ENCODE measurements around the gene GPBP1L1.

Gene GPBP1L1

GRCh38 chr1:45643321-45643720 lies 43.0 kb downstream of the GPBP1L1 start:
- Histone ChIP-seq H3K27ac (no peak overlapping the region), H3K27me3 (ENCODE audit: insufficient read depth, low read depth, severe bottlenecking) (no peaks in the 10 kb centered on the region), H3K9me3 (ENCODE audit: severe bottlenecking) (no peaks in the 10 kb centered on the region), H3K4me3 (ENCODE audit: low read depth, low read length) (no peak overlapping the region), H3K36me3 (peaks cover 31% of the 10 kb centered on the region)
- DNase-seq: no peak
- no peak for TF ChIP-seq CTCF (IDR thresholded peaks at IDR 0.05; ENCODE audit: low read depth, low read length)

GRCh38 chr1:45640293-45640692 lies 46.0 kb downstream of the GPBP1L1 start:
- no peaks in the 10 kb centered on the region for H3K27me3 ChIP-seq (ENCODE audit: insufficient read depth, low read depth, severe bottlenecking)
- no peak overlapping the region for H3K27ac ChIP-seq
- H3K9me3 ChIP-seq (ENCODE audit: severe bottlenecking): no peaks in the 10 kb centered on the region
- no peak for DNase-seq
- peaks cover 47% of the 10 kb centered on the region for H3K36me3 ChIP-seq
- H3K4me3 ChIP-seq (ENCODE audit: low read depth, low read length): no peak overlapping the region
- TF ChIP-seq CTCF (IDR thresholded peaks at IDR 0.05; ENCODE audit: low read depth, low read length): no peak

- no peak overlapping the region for H3K27ac ChIP-seq
- H3K9me3 ChIP-seq (ENCODE audit: severe bottlenecking): no peaks in the 10 kb centered on the region
- H3K4me3 ChIP-seq (ENCODE audit: low read depth, low read length): no peak overlapping the region
- no peaks in the 10 kb centered on the region for H3K27me3 ChIP-seq (ENCODE audit: insufficient read depth, low read depth, severe bottlenecking)
- H3K36me3 ChIP-seq: peaks cover 82% of the 10 kb centered on the region
- no peak for TF ChIP-seq CTCF (IDR thresholded peaks at IDR 0.05; ENCODE audit: low read depth, low read length)
- DNase-seq: no peak
Measured at GRCh38 chr1:45635211-45635610, 51.1 kb downstream of the GPBP1L1 start.

- Histone ChIP-seq H3K27ac (no peak overlapping the region), H3K4me3 (ENCODE audit: low read depth, low read length) (no peak overlapping the region), H3K27me3 (ENCODE audit: insufficient read depth, low read depth, severe bottlenecking) (no peaks in the 10 kb centered on the region), H3K36me3 (peaks cover 79% of the 10 kb centered on the region), H3K9me3 (ENCODE audit: severe bottlenecking) (no peaks in the 10 kb centered on the region)
- no peak for DNase-seq
- TF ChIP-seq CTCF (IDR thresholded peaks at IDR 0.05; ENCODE audit: low read depth, low read length): no peak
Measured at GRCh38 chr1:45630429-45630828, 55.9 kb downstream of the GPBP1L1 start.

- TF ChIP-seq CTCF (IDR thresholded peaks at IDR 0.05; ENCODE audit: low read depth, low read length): no peak
- DNase-seq: no peak
- no peak overlapping the region for H3K4me3 ChIP-seq (ENCODE audit: low read depth, low read length)
- H3K27ac ChIP-seq: no peak overlapping the region
- no peaks in the 10 kb centered on the region for H3K27me3 ChIP-seq (ENCODE audit: insufficient read depth, low read depth, severe bottlenecking)
- H3K36me3 ChIP-seq: peaks cover 74% of the 10 kb centered on the region
- H3K9me3 ChIP-seq (ENCODE audit: severe bottlenecking): no peaks in the 10 kb centered on the region
Measured at GRCh38 chr1:45629035-45629434, 57.3 kb downstream of the GPBP1L1 start.

GRCh38 chr1:45623972-45624371 lies 62.4 kb downstream of the GPBP1L1 start, which contains the start of gene CCDC17:
Gene CCDC17, minus strand, starts transcription at chr1:45624054. Its CDS starts 145 bp downstream, at chr1:45623909.
- Histone ChIP-seq H3K27ac (no peak within 1 kb of the TSS), H3K4me3 (ENCODE audit: low read depth, low read length) (no peak within 1 kb of the TSS), H3K36me3 (peaks cover 42% of the 10 kb centered on the region), H3K9me3 (ENCODE audit: severe bottlenecking) (no peaks in the 10 kb centered on the region), H3K27me3 (ENCODE audit: insufficient read depth, low read depth, severe bottlenecking) (no peaks in the 10 kb centered on the region)
- no peak for TF ChIP-seq CTCF (IDR thresholded peaks at IDR 0.05; ENCODE audit: low read depth, low read length)
- DNase-seq: no peak

All from WERI-Rb-1 (cell line).